Stimulated activated CD8-positive, alpha-beta memory T cell treated with anti-CD3 and anti-CD28 coated beads, Interleukin-4, amount 100 ng/mL, for 48 hours (primary cell): Measurements from ENCODE around the gene ADA.
A peak's percentile ranks its signal among the peaks of the same experiment; 100 is the strongest.
"Not testable (repeated sequence)": the region's sequence is repeated elsewhere in the genome, so short reads cannot be mapped to it uniquely, and the experiment has no call there.

ENCODE experiments used
- DNase-seq: peaks from one replicate; pipeline ENCODE4 v3.0.0-alpha.2; 2020

ADA gene

GRCh38 chr20:44678242-44678641 is 26.7 kb upstream of the ADA start:
- DNase-seq = no peak

DNA sequence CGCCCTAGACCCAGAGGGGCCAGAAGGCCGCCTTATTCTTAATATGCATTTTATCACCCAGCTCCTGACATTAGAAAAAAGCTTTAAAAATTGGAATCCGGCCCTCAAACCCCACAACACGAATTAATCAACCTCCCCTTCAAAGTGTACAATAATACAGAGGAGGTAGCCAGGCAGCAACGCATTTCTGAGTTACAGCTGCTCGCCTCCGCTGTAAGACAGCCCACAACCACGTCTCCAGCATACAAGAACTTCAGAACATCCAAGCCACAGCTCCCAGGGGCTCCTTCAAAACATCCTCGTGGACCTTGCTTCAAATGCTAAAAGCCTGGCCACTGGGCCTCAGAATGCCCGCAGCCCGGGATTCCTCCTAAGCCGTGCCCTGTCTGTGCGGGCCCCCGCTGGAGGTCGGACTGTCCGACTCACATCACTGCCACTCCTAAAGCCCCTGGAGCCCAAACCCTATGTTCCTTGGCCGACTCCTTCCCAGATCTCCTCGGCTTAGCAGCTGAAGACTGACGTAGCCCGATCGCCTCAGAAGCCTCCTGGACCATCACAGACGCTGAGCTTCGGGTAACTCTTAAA is 20.9 kb upstream of the ADA start:
- not testable (repeated sequence) for DNase-seq

DNA sequence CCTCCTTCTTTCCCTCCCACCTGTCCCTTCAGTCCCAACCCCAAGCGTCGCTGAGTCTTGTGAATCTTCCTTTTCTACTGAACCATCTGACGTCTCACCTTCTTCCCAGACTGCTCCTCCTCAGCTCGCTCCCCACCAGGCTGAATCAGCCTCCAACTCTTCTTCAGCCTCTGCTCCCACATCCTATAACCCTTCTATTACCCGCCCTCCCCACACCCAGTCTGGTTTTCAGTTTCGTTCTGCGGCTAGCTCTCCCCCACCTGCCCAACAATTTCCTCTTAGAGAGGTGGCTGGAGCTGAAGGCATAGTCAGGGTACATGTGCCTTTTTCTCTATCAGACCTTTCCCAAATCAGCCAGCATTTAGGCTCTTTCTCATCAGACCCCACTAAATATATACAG is 20.0 kb upstream of the ADA start:
- peak; percentile 68 for DNase-seq

DNA sequence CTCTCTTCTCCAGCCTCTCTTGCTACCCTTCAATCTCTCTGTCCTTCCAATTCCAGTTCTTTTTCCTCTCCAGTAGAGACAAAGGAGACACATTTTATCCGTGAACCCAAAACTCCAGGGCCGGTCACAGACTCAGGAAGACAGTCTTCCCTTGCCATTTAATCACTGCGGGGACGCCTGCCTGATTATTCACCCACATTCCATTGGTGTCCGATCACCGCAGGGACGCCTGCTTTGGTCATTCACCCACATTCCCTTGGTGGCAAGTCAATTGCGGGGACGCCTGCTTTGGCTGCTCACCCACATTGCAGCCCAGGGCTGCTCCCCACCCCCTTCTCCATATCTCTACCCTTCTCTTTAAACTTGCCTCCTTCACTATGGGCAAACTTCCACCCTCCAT is 19.4 kb upstream of the ADA start:
- not testable (repeated sequence) for DNase-seq

- no peak for DNase-seq
Measured at GRCh38 chr20:44666066-44666465, 14.6 kb upstream of the ADA start.

DNA sequence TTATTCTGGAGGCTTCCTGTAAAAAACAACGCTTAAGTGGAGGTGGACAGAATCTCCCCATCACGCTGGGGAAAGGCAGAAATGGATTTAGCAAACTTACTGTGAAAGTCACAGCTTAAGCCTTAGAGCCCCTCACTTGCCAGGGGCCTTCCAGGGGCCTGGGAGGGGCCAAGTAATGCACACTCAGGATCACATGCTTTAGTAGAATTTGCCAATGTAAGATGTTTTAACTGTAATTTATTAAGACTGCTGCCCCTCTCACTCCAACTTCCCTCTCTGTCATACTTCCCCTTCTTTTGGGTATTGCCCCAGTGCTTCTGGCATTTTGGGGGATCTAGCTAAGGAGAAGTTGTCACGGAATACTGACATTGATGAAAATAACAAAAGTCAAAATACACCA is 12.6 kb upstream of the ADA start:
- DNase-seq = no peak

DNA sequence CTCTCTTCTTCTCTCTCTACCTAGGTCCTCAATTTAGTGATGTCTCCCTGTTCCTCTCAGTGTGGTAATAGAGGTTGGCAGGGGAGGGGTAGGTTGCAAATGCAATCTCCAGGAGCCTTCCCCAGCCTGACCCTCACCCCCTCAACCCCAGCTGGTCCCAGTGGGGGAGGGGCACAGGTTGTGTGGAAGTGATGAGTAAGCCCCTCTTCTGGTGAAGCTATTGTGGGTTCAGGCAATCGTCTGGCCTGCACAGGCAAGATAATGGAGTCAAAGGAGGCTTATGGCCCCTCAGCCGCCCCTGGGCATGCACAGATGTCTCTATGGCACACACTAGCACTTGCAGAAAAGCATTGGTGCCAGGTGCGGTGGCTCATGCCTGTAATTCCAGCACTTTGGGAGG is 10.8 kb upstream of the ADA start:
- DNase-seq = no peak

- no peak for DNase-seq
Measured at GRCh38 chr20:44660581-44660980, 9.1 kb upstream of the ADA start.

GRCh38 chr20:44659931-44660330 is 8.4 kb upstream of the ADA start:
- no peak for DNase-seq

- DNase-seq = no peak
Measured at GRCh38 chr20:44658810-44659209, 7.3 kb upstream of the ADA start.

DNA sequence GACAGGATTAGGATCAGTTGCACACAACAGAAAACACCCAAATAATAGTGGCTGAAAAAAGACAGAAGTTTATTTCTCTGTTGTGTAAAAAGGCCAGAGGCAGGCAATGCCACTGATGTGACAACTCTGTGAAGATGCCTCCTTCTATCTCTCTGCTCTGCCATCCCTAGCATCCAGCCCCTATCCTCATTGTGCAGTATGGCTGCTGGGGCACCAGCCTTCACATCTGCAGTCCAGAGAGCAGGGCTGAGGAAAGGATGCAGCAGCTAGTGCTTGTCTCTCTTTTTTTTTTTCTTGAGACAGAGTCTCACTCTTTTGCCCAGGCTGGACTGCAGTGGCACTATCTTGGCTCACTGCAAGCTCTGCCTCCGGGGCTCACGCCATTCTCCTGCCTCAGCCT is 6.4 kb upstream of the ADA start:
- DNase-seq = no peak

DNA sequence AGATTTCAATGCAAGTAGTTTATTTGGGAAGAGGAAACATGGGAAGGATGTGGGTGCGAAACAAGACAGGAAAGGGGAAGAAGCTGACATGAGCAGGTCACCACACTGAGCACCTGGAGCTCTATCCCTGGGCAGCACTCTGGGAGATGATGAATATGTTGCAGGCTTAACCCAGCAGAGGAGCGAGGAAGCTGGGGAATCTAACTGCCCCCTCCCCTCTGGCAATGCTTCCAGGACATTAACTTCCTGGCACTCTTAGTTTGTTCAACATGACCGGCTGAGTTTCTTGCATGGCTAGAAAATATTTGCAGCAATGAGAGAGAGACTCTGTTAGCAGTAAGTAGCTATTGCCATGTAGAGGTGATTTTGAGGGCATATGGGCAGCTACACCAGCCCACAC is 4.9 kb upstream of the ADA start:
- no peak for DNase-seq

GRCh38 chr20:44654210-44654609 is 2.7 kb upstream of the ADA start:
- DNase-seq = not testable (repeated sequence)

GRCh38 chr20:44653546-44653945 is 2.0 kb upstream of the ADA start:
- DNase-seq = no peak

DNA sequence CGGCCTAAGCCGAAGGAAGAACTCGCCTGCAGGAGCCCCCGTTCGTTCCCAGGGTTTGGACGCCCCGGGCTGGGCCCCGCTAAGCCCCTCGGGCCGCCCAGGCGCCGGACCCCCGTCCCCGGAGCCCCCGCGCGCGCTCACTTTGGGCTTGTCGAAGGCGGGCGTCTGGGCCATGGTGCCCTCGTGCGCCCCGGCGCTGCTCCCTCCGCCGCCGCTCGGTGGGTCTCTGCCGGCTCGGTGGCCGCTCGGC is 140 bp downstream of the ADA start:
- DNase-seq = no peak

- DNase-seq = peak; percentile 61
Measured at GRCh38 chr20:44650771-44651433, 597 bp downstream of the ADA start.

- DNase-seq = no peak
Measured at GRCh38 chr20:44649976-44650375, 1.5 kb downstream of the ADA start.

- DNase-seq = no peak
Measured at GRCh38 chr20:44649126-44649525, 2.4 kb downstream of the ADA start.

DNA sequence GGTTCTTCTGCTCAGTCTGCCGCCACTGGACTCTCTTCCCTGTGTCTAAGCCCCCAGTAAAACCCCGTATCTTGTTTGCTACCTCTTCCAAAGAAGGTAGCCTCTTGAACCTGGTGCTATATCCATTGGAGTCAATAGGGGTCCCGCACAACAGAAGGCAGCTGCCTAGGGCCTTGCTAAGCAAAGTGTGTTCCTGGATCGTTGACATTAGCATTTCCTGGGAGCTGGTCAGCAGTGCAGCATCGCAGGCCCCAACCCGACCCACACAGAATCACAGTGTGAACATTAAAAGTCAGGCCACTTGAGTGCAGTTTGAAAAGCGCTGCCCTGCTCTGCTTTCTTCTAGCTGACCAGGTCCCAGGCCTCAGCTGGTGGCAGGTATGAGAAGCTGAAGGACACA is 2.9 kb downstream of the ADA start:
- no peak for DNase-seq

DNA sequence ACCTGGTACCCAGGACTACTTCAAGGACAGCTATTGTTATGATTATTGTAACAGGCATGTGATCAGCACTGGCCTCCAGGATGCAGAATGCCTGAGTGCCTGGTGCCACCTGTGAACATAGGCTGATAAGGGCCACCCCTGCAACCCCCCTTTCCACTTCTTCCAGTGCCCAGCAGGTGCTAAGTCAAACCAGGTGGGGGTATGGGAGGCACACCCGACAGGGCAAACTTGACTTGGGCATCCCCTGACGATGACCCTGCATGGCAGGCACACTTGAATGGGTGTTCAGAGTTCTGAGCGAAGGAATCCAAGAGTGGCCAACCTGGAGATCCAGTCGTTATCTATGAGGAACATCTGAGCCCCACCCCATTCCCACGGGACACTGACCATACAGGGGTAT is 3.4 kb downstream of the ADA start:
- DNase-seq = no peak

DNA sequence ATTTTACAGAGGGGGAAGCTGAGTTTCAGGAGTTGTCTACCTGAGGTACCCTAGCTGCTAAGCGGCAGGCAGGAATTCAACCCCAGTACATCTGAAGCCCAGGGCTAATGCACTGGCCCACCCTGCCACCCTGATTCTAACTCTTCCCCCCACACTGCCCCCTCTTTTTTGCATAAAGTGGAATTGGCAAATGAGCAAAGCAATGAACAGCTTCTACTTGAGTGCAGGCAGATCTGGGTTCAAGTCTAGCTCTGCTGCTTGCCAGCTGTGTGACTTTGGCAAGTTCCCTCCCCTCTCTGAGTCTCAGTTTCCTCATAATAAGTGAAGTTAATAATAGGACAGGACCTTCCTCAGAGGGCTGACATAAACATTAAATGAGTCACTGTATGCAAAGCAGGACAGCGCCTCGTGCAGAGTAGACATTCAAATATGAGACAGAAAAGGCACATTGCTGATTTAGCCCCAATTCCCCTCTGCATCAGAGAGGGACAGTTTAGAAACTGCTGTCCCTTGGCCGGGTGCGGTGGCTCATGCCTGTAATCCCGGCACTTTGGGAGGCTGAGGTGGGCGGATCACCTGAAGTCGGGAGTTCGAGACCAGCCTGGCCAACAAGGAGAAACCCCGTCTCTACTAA is 4.7 kb downstream of the ADA start:
- DNase-seq = no peak

GRCh38 chr20:44646023-44646640 is 5.4 kb downstream of the ADA start:
- DNase-seq = peak; percentile 47

- peak; percentile 54 for DNase-seq
Measured at GRCh38 chr20:44644667-44645131, 6.8 kb downstream of the ADA start.

DNA sequence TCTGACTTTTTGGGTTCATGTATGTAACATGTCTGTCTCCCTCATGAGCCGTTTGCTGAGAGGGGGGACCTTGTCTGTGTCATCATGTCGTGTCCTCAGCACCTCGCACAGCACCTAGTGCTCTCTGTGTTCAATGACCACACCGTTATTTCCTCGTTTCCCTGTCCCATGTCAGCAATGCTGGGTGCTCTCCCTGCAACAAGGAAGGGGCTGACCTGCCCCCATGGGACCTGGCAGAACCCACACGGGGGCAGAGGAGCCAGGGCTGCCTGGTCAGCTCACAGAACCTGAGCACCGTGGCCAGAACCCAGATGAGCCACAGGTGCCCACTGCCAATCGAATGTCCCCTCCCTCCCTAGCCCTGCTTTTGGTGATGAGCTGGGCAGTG is 7.3 kb downstream of the ADA start:
- no peak for DNase-seq
